Fibroblast of skin of right quadriceps (primary cell): ENCODE measurements around the gene CHPF.

ENCODE experiments used
- DNase-seq: peaks from one replicate; pipeline ENCODE4 v3.0.0-alpha.2; 2013

CHPF gene

GRCh38 chr2:219567791-219568361 lies 24.3 kb upstream of the CHPF start:
- DNase-seq = no peak

- DNase-seq = no peak
Measured at GRCh38 chr2:219567131-219567530, 23.5 kb upstream of the CHPF start.

DNA sequence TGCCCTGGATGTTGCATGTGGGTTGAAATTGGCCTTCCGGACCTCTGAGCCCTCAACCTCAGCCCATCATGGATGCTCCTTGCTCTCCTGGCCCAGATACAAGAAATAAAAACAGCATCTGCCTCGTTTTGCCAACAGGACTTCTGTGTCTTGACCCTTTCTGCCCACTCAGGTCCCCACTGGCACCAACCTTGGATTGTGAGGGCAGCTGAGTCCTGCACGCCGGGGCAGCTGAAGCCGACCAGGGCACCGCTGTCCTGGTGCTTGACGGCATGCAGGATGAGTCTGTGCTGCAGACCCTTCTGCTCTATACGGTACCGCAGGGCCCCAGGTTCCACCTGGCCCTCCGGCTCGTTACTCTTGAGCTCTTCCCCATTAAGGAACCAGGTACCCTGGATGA lies 23.0 kb upstream of the CHPF start:
- DNase-seq = no peak

- no peak for DNase-seq
Measured at GRCh38 chr2:219565130-219566080, 21.8 kb upstream of the CHPF start.

DNA sequence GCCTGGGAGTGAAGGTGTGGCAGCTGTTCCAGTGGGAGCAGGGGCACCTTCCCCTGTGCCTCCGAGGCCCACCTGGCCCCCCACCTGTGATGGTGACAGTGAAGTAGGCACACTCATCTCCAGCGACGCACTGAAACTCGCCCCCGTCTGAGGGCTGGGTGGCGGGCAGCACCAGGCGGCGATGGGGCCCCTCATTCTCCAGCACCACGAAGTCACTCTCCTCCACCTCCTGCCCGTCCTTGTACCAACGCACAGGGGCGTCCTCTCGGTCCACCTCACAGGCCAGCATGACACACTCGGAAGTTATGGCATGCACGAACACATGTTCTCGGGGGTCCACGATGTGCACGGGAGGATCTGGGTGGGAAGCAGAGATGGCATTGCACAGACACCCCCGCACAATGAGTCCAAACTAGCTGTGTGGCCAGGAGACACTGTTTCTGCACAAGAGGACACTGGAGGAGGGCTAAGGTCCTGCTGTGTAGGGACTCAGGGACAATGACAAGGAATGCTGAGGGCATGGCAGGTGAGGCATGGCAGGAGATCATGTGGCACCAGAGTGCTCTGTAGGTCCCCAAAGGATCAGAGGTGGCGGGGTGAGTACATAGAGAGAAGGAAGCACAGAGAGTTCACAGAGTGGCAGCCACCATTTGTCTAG lies 19.8 kb upstream of the CHPF start:
- DNase-seq = no peak

DNA sequence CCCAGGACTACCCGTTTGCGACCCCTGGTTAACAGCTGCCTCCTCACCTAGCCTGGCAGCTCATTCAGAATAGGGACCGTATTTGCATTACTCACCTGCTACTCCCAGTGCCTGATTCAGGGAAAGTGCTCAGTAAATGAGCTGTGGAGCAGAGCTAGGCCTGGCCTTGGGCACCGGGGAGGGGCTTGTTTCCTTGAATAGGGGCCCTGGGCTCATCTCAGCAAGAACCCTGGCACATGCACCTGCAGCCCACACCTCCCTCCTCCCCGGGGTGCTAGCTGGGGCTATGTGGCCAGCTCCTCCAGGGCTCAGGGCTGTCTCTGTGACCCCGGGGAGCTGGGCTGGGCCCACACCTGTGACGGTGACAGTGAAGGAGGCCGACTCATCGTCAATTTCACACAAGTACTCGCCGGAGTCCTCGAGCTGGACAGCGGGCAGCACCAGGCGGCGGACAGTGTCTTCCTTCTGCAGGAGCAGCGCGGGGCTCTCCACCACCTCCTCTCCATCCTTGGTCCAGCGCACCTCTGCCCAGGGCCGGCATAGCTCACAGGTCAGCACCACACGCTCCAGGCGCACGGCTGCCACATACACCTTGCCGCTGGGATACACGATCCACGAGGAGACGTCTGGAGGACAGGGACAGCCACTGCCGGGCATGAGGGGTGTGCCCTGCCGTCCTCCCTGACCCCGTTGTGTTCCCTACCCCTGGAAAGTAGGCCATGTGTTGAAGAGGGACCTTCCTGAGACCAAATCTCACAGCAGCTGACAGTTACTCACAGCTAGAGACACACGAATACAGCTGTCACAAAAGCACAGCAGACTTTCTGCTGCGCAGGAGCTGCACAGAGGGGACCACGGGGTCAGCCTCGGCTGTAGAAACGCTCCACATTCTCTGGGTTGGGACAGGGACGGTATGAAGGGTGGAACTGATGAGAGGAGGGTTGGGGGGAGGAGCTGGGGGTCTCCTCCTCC lies 18.7 kb upstream of the CHPF start:
- DNase-seq = no peak

GRCh38 chr2:219561179-219562048 lies 17.8 kb upstream of the CHPF start:
- no peak for DNase-seq

DNA sequence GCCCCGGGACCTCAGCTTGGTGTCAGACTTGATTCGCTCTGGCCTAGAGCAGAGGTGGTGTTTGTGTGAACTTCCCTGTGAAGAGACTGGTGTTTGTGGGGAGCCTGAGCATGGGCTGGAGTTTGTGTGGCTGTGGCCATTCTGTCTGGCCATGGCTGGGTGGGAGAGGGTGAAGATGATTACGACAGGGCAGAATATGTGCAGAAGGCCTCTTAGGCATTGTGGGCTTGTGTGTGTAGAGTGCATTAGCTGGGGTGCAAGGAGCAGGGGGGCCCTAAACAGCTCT lies 17.2 kb upstream of the CHPF start:
- no peak for DNase-seq

GRCh38 chr2:219560037-219560892 lies 16.7 kb upstream of the CHPF start:
- DNase-seq = no peak

DNA sequence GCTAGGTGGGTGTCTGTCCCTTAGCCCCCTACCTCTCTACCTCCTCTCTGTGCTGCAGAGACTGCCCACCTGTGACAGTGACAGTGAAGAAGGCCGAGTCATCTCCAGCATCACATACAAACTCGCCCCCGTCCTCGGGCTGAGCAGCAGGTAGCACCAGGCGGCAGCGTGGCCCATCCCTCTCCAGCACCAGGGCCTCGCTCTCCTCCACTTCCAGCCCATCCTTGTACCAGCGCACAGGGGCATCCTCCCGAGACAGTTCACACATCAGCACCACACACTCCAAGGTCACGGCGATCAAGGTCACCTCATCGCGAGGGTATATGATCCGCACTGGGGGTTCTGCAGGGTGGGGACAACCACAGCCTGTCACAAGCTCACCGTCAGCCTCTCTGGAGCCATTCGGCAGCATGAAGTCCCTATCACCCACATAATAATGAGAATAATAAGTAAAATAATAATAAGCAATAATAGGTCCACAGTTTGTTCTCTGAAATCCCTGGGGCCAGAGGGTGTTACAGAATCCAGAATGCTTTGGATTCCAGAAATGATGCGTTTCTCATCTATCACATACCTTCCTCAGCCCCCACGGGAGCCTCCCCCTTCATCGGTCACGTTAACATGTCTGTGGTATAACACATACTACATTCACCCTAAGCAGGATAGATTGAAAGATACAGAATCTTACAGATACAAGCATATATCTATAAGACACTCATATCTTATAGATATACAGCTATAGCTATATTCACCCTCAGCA lies 15.7 kb upstream of the CHPF start:
- DNase-seq = peak; percentile 34

GRCh38 chr2:219557791-219558785 lies 14.5 kb upstream of the CHPF start:
- DNase-seq = no peak

DNA sequence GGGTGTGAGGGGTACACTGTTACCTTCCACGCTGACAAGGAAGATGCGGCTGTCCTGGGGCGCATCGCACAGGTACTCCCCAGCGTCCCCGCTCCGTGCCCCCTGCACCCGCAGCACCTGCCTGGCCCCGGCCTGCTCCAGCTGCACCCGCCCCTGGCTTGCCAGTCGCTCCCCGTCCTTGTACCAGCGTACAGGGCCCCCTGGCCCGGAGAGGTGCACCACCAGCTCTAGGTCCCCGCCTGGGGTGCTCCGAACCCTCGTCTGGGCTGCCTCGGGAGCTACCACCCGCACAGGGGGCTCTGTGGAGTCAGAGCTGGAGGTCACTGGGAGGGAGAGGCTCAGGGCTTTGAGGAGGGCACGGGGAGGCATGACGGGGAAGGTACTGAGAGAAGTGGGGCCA lies 13.7 kb upstream of the CHPF start:
- DNase-seq = no peak

DNA sequence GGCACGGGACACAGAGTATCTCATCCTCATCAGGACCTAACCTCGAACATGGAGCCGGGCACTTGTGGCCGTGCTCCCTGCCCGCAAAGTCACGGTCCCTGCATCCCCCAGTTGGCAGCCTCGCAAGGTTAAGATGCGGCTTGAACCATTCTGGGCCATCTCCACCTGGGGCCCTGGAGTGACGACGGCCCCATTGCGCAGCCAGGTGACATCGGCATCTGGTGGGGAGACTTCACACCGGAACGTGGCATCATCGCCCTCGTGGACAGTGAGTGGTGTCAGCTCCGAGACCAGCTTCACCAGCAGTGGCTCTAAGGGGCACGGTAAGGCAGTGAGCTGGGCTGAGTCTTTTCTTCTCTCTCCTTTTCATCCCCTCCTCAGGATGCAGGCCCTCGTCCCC lies 12.8 kb upstream of the CHPF start:
- no peak for DNase-seq

- DNase-seq = no peak
Measured at GRCh38 chr2:219555956-219556355, 12.3 kb upstream of the CHPF start.

GRCh38 chr2:219554350-219554749 lies 10.7 kb upstream of the CHPF start:
- no peak for DNase-seq

DNA sequence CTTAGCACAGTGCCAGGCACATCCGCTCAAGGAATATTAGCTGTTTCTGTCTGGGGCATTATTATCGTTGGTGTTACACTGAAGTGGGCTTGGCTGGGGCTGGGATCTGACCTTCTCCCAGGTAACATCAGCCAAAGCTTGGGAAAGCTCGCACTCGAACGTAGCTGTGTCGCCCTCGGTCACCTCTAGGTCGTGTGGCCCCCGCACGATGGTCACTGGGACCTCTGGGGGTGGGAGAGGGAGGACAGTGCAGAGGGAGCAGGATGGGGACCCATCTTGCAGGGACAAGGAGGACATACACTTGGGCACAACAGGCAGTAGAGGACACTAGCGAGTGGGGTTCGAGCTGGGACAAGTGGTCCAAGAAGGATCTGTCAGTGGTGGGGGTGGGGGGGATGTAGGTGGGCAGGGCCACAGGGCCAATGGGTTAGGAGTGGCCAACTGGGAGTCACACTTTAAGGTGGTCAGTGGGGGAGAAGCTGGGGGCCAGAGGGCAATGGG lies 9.9 kb upstream of the CHPF start:
- DNase-seq = no peak

DNA sequence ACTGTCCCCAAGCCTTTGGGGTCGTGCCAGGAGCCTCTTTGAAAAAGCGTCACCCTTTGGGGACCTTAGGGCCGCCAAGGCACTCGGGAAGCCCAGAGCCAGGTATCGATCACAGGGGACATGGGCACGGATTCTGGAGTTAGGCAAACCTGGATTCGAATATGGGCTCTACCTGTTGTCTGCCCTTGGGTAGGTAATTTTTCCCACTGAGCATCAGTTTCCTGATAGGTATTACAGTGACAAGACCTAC lies 9.5 kb upstream of the CHPF start:
- DNase-seq = no peak

- peak; percentile 77 for DNase-seq
Measured at GRCh38 chr2:219552382-219553167, 9.0 kb upstream of the CHPF start.
